H9 (cell line): ENCODE measurements around the gene SLC25A17. TPM values are rescaled to one million over a fixed set of nuclear protein-coding genes. Genes with fewer than 3 reads are reported as not detected.

Experiments
- DNase-seq: peaks from one replicate; pipeline ENCODE4 v3.0.0-alpha.2; 2017
- H2AFZ ChIP-seq: one replicate; pipeline ENCODE4 v1.6.1; 2013; ENCODE audit warnings: mild to moderate bottlenecking, low read length, control low read depth, moderate library complexity
- H2AK5ac ChIP-seq: 2 replicates; pipeline ENCODE4 v1.6.1; 2013; ENCODE audit warnings: low read length, control low read depth, mixed read lengths; ENCODE audit not compliant: insufficient read length
- H2BK120ac ChIP-seq: one replicate; pipeline ENCODE4 v1.6.1; 2013; ENCODE audit warnings: low read depth, mild to moderate bottlenecking, low read length, control low read depth, inconsistent platforms; ENCODE audit not compliant: poor library complexity, severe bottlenecking
- H2BK12ac ChIP-seq: 2 replicates; pipeline ENCODE4 v1.6.1; 2013; ENCODE audit warnings: low read length, control low read depth, mixed read lengths, low read depth; ENCODE audit not compliant: insufficient read length
- H2BK15ac ChIP-seq: 2 replicates; pipeline ENCODE4 v1.6.1; 2013; ENCODE audit warnings: low read depth, low read length, control low read depth
- H2BK20ac ChIP-seq: one replicate; pipeline ENCODE4 v1.6.1; 2013; ENCODE audit warnings: low read depth, mild to moderate bottlenecking, low read length, control low read depth, inconsistent platforms; ENCODE audit not compliant: poor library complexity, severe bottlenecking
- H2BK5ac ChIP-seq: 2 replicates; pipeline ENCODE4 v1.6.1; 2013; ENCODE audit warnings: low read length, control low read depth, mixed read lengths; ENCODE audit not compliant: insufficient read length
- H3K14ac ChIP-seq: 2 replicates; pipeline ENCODE4 v1.6.1; 2013; ENCODE audit warnings: low read length, control low read depth; ENCODE audit not compliant: insufficient read depth
- H3K18ac ChIP-seq: 2 replicates; pipeline ENCODE4 v1.6.1; 2013; ENCODE audit warnings: low read depth, mild to moderate bottlenecking, mixed read lengths, low read length, control low read depth; ENCODE audit not compliant: insufficient read length
- H3K23ac ChIP-seq: 2 replicates; pipeline ENCODE4 v1.6.1; 2013; ENCODE audit warnings: low read length, control low read depth, mixed read lengths, low read depth; ENCODE audit not compliant: insufficient read length
- H3K23me2 ChIP-seq: 2 replicates; pipeline ENCODE4 v1.6.1; 2013; ENCODE audit warnings: low read depth, mild to moderate bottlenecking, mixed read lengths, low read length, control low read depth; ENCODE audit not compliant: insufficient read length, poor library complexity, severe bottlenecking
- H3K27ac ChIP-seq: 2 replicates; pipeline ENCODE4 v1.5.1; 2013; ENCODE audit warnings: low read length, control low read depth, mixed read lengths, low read depth; ENCODE audit not compliant: insufficient read length
- H3K27me3 ChIP-seq: 2 replicates; pipeline ENCODE4 v1.6.1; 2013; ENCODE audit warnings: low read length, control low read depth, inconsistent platforms; ENCODE audit not compliant: insufficient read depth
- H3K4ac ChIP-seq: 2 replicates; pipeline ENCODE4 v1.6.1; 2013; ENCODE audit warnings: low read depth, mild to moderate bottlenecking, control low read depth, inconsistent platforms, low read length, moderate library complexity
- H3K4me1 ChIP-seq: 2 replicates; pipeline ENCODE4 v1.6.1; 2013; ENCODE audit warnings: low read length, control low read depth, inconsistent platforms; ENCODE audit not compliant: insufficient read depth
- H3K4me2 ChIP-seq: 2 replicates; pipeline ENCODE4 v1.6.1; 2013; ENCODE audit warnings: low read length, control low read depth, mixed read lengths; ENCODE audit not compliant: insufficient read length, insufficient read depth
- H3K56ac ChIP-seq: 2 replicates; pipeline ENCODE4 v1.6.1; 2013; ENCODE audit warnings: low read depth, mild to moderate bottlenecking, mixed read lengths, low read length, control low read depth; ENCODE audit not compliant: insufficient read length
- H3K79me1 ChIP-seq: 2 replicates; pipeline ENCODE4 v1.6.1; 2013; ENCODE audit warnings: low read depth, mild to moderate bottlenecking, moderate library complexity, low read length, control low read depth, inconsistent platforms; ENCODE audit not compliant: insufficient read depth, poor library complexity, severe bottlenecking
- H3K79me2 ChIP-seq: 2 replicates; pipeline ENCODE4 v1.6.1; 2013; ENCODE audit warnings: low read length, control low read depth, inconsistent platforms; ENCODE audit not compliant: insufficient read depth
- H3K9ac ChIP-seq: 2 replicates; pipeline ENCODE4 v1.6.1; 2013; ENCODE audit warnings: low read length, control low read depth, mixed read lengths; ENCODE audit not compliant: insufficient read length; ENCODE audit errors: extremely low read depth
- H3K9me3 ChIP-seq: one replicate; pipeline ENCODE4 v1.6.1; 2013; ENCODE audit warnings: low read depth, low read length, inconsistent platforms; ENCODE audit not compliant: control insufficient read depth
- H3T11ph ChIP-seq: one replicate; pipeline ENCODE4 v1.6.1; 2013; ENCODE audit warnings: mild to moderate bottlenecking, low read length, control low read depth, inconsistent platforms
- H4K20me1 ChIP-seq: one replicate; pipeline ENCODE4 v1.6.1; 2013; ENCODE audit not compliant: control insufficient read depth, insufficient read length, insufficient read depth
- H4K5ac ChIP-seq: 2 replicates; pipeline ENCODE4 v1.6.1; 2013; ENCODE audit warnings: low read depth, mild to moderate bottlenecking, mixed read lengths, low read length, control low read depth; ENCODE audit not compliant: insufficient read length
- H4K8ac ChIP-seq: replicated peaks from 2 replicates; pipeline ENCODE4 v1.6.1; 2013; ENCODE audit warnings: low read length, control low read depth, mixed read lengths, low read depth; ENCODE audit not compliant: insufficient read length
- H4K91ac ChIP-seq: 2 replicates; pipeline ENCODE4 v1.6.1; 2013; ENCODE audit warnings: low read depth, mild to moderate bottlenecking, moderate library complexity, mixed read lengths, low read length, control low read depth; ENCODE audit not compliant: insufficient read length
- H3K27ac Mint-ChIP-seq, 3 experiments: 2 replicates in 2 of 3; 3 replicates in 1 of 3; pipeline ENCODE4 v1.8.0; 2020 to 2021; ENCODE audit warnings: mixed read lengths in 3 of 3, mild to moderate bottlenecking in 1 of 3, moderate library complexity in 1 of 3
- H3K27me3 Mint-ChIP-seq: 2 replicates; pipeline ENCODE4 v1.8.0; 2021; ENCODE audit warnings: low read depth, mild to moderate bottlenecking, moderate library complexity, mixed read lengths
- H3K36me3 Mint-ChIP-seq, 3 experiments: 2 replicates in 2 of 3; 3 replicates in 1 of 3; pipeline ENCODE4 v1.8.0; 2020 to 2021; ENCODE audit warnings: low read depth in 3 of 3, mixed read lengths in 3 of 3; ENCODE audit not compliant: insufficient read depth in 1 of 3
- H3K4me1 Mint-ChIP-seq, 2 experiments: 2 replicates each; pipeline ENCODE4 v1.8.0; 2020; ENCODE audit warnings: mixed read lengths in 2 of 2
- H3K4me3 Mint-ChIP-seq, 2 experiments: 2 replicates in 1 of 2; 3 replicates in 1 of 2; pipeline ENCODE4 v1.8.0; 2020 to 2021; ENCODE audit warnings: mild to moderate bottlenecking in 2 of 2, mixed read lengths in 2 of 2, moderate library complexity in 1 of 2
- H3K9me3 Mint-ChIP-seq, 2 experiments: 2 replicates in 1 of 2; 3 replicates in 1 of 2; pipeline ENCODE4 v1.8.0; 2020; ENCODE audit warnings: mild to moderate bottlenecking in 2 of 2, mixed read lengths in 2 of 2, moderate library complexity in 1 of 2
- whole genome bisulfite sequencing: extraction: QIAGEN DNeasy Blood & Tissue Kit; methylation state at CpG from one replicate; pipeline ENCODE4 v1.1.7; 2013; ENCODE audit warnings: missing lambda C conversion rate, low lambda C conversion rate, mixed read lengths; ENCODE audit not compliant: insufficient read length; ENCODE audit errors: extremely low coverage; 5-methylcytosine and 5-hydroxymethylcytosine counted together
- total RNA-seq: library from RNA; stranded (reverse); gene quantifications from 2 replicates; pipeline ENCODE4 v1.2.1, GENCODE V29; 2021
- TF ChIP-seq, protein P1 (sequence below): fragments of 200-600 bp; sonication (generic); conservative IDR thresholded peaks from 3 replicates; pipeline ENCODE4 v1.8.0; 2021; ENCODE audit warnings: antibody characterized with exemption, mild to moderate bottlenecking

Gene SLC25A17
- total RNA-seq, 1 experiment from 2014 or later, result 26.5 TPM

DNA sequence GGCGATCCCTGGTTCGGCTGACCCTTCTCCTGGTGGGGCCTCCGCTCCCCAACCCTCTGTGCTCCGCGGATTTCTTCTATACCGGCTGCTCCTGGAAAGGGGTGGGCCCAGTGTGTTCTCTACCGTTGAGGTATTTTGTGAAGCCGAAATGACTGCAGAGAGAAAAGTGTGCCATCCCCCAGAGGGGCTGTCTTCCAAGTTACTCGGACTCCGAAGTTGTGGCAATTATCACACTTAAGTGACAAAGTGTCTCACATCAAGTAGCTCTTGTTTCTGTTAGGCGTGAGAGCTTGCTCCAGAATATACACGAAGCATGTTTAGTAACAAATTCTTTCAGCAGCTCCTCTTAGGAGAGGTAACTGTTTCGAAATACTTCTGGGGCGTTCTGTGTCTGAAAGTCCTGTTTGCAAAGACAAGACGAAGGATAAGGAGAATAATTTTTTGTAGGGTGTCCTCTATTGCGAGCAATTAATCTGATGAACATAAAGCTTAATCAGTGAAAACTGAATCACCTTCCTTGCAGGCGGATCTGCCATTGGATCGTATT is 38.2 kb upstream of the SLC25A17 start:
- no peak for DNase-seq
- H3K9me3 Mint-ChIP-seq, result no peaks in the 10 kb centered on the region
- H3K18ac ChIP-seq, result peak overlapping the region; percentile 55
- H3K79me1 ChIP-seq, result peaks cover 6% of the 10 kb centered on the region
- no peak overlapping the region for H3K4ac ChIP-seq
- H3K23ac ChIP-seq, result no peak overlapping the region
- peak overlapping the region; percentile 84 for H3K4me2 ChIP-seq
- no peak overlapping the region for H3T11ph ChIP-seq
- H2BK20ac ChIP-seq, result no peak overlapping the region
- no peaks in the 10 kb centered on the region for H3K27me3 Mint-ChIP-seq
- no peak overlapping the region for H2AFZ ChIP-seq
- peaks cover 50% of the 10 kb centered on the region; the same call in 1 of the 2 replicates for H3K79me2 ChIP-seq
- no peaks in the 10 kb centered on the region for H3K9me3 ChIP-seq
- H3K27ac ChIP-seq, result peak overlapping the region; percentile 97
- H2BK15ac ChIP-seq, result no peak overlapping the region
- H2BK5ac ChIP-seq, result no peak overlapping the region
- H2AK5ac ChIP-seq, result no peak overlapping the region
- H4K91ac ChIP-seq, result no peak overlapping the region
- no peaks in the 10 kb centered on the region for H3K27me3 ChIP-seq
- peak overlapping the region; percentile 88 for H3K9ac ChIP-seq
- H3K36me3 Mint-ChIP-seq, result peaks cover 5 to 21% (median 20%) of the 10 kb centered on the region in 3 experiments
- no CpG with 5 or more reads among the region's 18 CpGs for WGBS
- TF ChIP-seq, protein P1, sequence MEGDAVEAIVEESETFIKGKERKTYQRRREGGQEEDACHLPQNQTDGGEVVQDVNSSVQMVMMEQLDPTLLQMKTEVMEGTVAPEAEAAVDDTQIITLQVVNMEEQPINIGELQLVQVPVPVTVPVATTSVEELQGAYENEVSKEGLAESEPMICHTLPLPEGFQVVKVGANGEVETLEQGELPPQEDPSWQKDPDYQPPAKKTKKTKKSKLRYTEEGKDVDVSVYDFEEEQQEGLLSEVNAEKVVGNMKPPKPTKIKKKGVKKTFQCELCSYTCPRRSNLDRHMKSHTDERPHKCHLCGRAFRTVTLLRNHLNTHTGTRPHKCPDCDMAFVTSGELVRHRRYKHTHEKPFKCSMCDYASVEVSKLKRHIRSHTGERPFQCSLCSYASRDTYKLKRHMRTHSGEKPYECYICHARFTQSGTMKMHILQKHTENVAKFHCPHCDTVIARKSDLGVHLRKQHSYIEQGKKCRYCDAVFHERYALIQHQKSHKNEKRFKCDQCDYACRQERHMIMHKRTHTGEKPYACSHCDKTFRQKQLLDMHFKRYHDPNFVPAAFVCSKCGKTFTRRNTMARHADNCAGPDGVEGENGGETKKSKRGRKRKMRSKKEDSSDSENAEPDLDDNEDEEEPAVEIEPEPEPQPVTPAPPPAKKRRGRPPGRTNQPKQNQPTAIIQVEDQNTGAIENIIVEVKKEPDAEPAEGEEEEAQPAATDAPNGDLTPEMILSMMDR, result no peak
- H3K4me1 ChIP-seq, result peaks cover 2% of the 10 kb centered on the region; the same call in 1 of the 2 replicates
- no peaks in the 10 kb centered on the region for H4K20me1 ChIP-seq
- H4K5ac ChIP-seq, result no peak overlapping the region
- peak overlapping the region; percentile 99 to 100 (median 100) for H3K27ac Mint-ChIP-seq
- peak overlapping the region; percentile 90 for H3K14ac ChIP-seq
- H2BK120ac ChIP-seq, result no peak overlapping the region
- H3K23me2 ChIP-seq, result peaks cover 5% of the 10 kb centered on the region
- H2BK12ac ChIP-seq, result no peak overlapping the region
- no peak overlapping the region for H3K56ac ChIP-seq
- H3K4me1 Mint-ChIP-seq, result peaks cover 26 to 28% of the 10 kb centered on the region in 2 experiments
- no peak overlapping the region for H4K8ac ChIP-seq
- peak overlapping the region; percentile 99 for H3K4me3 Mint-ChIP-seq
